Measurements from ENCODE around the gene PATJ. TPM values are rescaled to one million over a fixed set of nuclear protein-coding genes. Genes with fewer than 3 reads are reported as not detected.

PATJ gene
- polyA plus RNA-seq, 1 experiment: 3.6 TPM

GRCh38 chr1:61752921-61753389, 10.7 kb downstream of the PATJ start:
- H3K9me3 ChIP-seq (ENCODE audit: control insufficient read depth, insufficient read depth, low read length): no peaks in the 10 kb centered on the region
- H3K27ac ChIP-seq (ENCODE audit: low read depth, low read length): no peak overlapping the region
- no peaks in the 10 kb centered on the region for H3K27me3 ChIP-seq (ENCODE audit: control insufficient read depth, insufficient read depth, low read length)
- ChIA-PET POLR2A (no interaction called here), CTCF (no interaction called here)
- no peak overlapping the region for H3K4me3 ChIP-seq (ENCODE audit: low read depth, low read length)
- no peak for TF ChIP-seq CTCF (IDR thresholded peaks at IDR 0.05; ENCODE audit: low read depth, low read length)
- no peak for DNase-seq (ENCODE audit: low read depth, low spot score)

GRCh38 chr1:61753998-61754508, 11.8 kb downstream of the PATJ start:
- CTCF ChIA-PET: no interaction called here
- POLR2A ChIA-PET: no interaction called here
- no peaks in the 10 kb centered on the region for H3K27me3 ChIP-seq (ENCODE audit: control insufficient read depth, insufficient read depth, low read length)
- no peak for TF ChIP-seq CTCF (IDR thresholded peaks at IDR 0.05; ENCODE audit: low read depth, low read length)
- H3K9me3 ChIP-seq (ENCODE audit: control insufficient read depth, insufficient read depth, low read length): no peaks in the 10 kb centered on the region
- H3K27ac ChIP-seq (ENCODE audit: low read depth, low read length): no peak overlapping the region
- DNase-seq (ENCODE audit: low read depth, low spot score): no peak
- no peak overlapping the region for H3K4me3 ChIP-seq (ENCODE audit: low read depth, low read length)

DNA sequence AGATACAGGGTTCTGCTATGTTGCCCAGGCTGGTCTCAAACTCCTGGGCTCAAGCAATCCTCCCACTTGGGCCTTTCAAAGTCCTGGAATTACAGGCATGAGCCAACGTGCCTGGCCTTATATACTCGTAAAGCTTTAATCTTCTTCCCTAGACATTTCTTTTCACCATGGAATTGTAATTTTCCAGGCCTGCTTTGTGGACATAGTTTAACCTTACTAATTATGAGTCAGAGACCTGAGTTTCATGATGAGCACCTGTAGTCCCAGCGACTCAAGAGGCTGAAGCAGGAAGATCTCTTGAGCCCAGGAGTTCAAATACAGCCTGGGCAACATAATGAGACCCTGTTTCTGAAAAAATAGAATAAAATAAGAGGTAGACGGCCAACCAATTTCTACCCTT, 12.3 kb downstream of the PATJ start:
- Histone ChIP-seq H3K27ac (ENCODE audit: low read depth, low read length) (no peak overlapping the region), H3K4me3 (ENCODE audit: low read depth, low read length) (no peak overlapping the region), H3K9me3 (ENCODE audit: control insufficient read depth, insufficient read depth, low read length) (no peaks in the 10 kb centered on the region), H3K27me3 (ENCODE audit: control insufficient read depth, insufficient read depth, low read length) (no peaks in the 10 kb centered on the region)
- ChIA-PET POLR2A (no interaction called here), CTCF (no interaction called here)
- DNase-seq (ENCODE audit: low read depth, low spot score): no peak
- no peak for TF ChIP-seq CTCF (IDR thresholded peaks at IDR 0.05; ENCODE audit: low read depth, low read length)

DNA sequence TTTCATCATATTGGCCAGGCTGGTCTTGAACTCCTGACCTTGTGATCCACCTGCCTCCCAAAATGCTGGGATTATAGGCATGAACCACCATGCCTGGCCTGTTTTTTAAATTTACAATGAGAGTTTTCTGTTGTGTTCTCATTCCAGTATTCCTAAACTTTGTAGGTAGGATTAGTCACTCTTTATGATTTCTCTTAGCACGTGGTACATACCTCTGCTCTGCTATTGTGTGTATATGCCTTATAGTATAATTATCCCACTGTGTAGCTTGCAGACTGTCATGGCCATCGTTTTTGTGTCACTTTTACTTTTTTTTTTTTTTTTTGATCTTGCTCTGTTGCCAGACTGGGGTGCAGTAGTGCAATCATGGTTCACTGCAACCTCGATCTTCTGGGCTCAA, 14.5 kb downstream of the PATJ start:
- H3K4me3 ChIP-seq (ENCODE audit: low read depth, low read length): no peak overlapping the region
- DNase-seq (ENCODE audit: low read depth, low spot score): no peak
- CTCF ChIA-PET: no interaction called here
- no peaks in the 10 kb centered on the region for H3K27me3 ChIP-seq (ENCODE audit: control insufficient read depth, insufficient read depth, low read length)
- no peak for TF ChIP-seq CTCF (IDR thresholded peaks at IDR 0.05; ENCODE audit: low read depth, low read length)
- no peaks in the 10 kb centered on the region for H3K9me3 ChIP-seq (ENCODE audit: control insufficient read depth, insufficient read depth, low read length)
- H3K27ac ChIP-seq (ENCODE audit: low read depth, low read length): no peak overlapping the region
- POLR2A ChIA-PET: no interaction called here

GRCh38 chr1:61757950-61758349, 15.7 kb downstream of the PATJ start:
- CTCF ChIA-PET: no interaction called here
- no peak for DNase-seq (ENCODE audit: low read depth, low spot score)
- TF ChIP-seq CTCF (IDR thresholded peaks at IDR 0.05; ENCODE audit: low read depth, low read length): no peak
- H3K27ac ChIP-seq (ENCODE audit: low read depth, low read length): no peak overlapping the region
- H3K4me3 ChIP-seq (ENCODE audit: low read depth, low read length): no peak overlapping the region
- no peaks in the 10 kb centered on the region for H3K9me3 ChIP-seq (ENCODE audit: control insufficient read depth, insufficient read depth, low read length)
- H3K27me3 ChIP-seq (ENCODE audit: control insufficient read depth, insufficient read depth, low read length): no peaks in the 10 kb centered on the region
- POLR2A ChIA-PET: no interaction called here
